Embryonic facial prominence (tissue), 1 donor: ENCODE data around the gene CRACR2A.

ENCODE experiments used
- DNase-seq: peaks from one replicate; pipeline ENCODE4 v3.0.0-alpha.2; 2016; ENCODE audit errors: extremely low spot score

The CRACR2A gene

DNA sequence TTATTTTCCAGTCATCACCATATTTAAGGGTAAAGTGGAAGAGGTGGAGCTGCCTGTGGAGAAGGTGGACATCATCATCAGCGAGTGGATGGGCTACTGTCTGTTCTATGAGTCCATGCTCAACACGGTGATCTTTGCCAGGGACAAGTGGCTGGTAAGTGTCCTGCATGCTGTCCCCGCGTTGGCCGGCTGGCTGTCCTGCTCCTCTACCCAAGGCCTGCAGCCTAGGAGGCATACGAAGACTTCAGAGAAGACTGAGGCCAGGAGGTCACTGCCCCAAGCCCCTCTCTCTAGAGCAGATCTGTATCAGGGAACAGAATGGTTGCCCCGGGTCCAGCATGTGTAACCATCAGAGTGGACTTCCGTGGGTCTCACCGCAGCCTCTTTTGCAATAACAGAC, 184.2 kb downstream of the CRACR2A start:
- no peak for DNase-seq

DNA sequence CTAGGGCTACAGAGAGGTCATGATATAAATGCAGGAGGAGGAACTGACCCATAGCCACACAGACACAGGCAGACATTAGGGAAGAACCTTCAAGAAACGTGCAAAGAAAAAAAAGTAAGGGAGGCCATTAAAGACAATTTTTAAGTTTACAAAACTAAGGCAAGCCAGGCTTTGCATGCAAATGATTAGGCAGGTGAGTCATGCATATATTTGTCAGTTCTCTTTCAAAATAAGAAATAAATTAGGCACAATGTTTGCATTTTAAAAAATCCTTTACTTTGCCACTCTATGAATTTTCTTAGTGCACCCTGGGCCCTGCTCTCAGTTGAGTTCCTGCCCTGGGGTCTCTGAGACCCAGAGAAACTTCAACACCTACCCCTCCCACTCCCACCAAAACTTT, 186.9 kb downstream of the CRACR2A start:
- DNase-seq = no peak
